Activated naive CD4-positive, alpha-beta T cell treated with anti-CD3 and anti-CD28 coated beads, Interleukin-2, amount 10 ng/mL, durations not matched to agents 5 hours and 36 hours (primary cell): ENCODE data around the gene CELSR2. TPM values are rescaled to one million over a fixed set of nuclear protein-coding genes. Genes with fewer than 3 reads are reported as not detected.

Experiments
- total RNA-seq, 2 experiments: library from RNA; stranded (reverse); gene quantifications; one replicate each; pipeline ENCODE4 v1.2.3, GENCODE V29; 2021

Gene CELSR2
- total RNA-seq, result 1 to 10 TPM; 5.0 to 5.7 TPM

GRCh38 chr1:109248797-109249629 lies at the start of gene CELSR2:
CELSR2 (plus strand) TSS chr1:109249539; CDS start chr1:109250080, 541 bp downstream.

GRCh38 chr1:109213824-109214693 lies 35.3 kb upstream of the CELSR2 start, which contains the start of gene SARS1:
SARS1 (plus strand) TSS chr1:109213918; CDS start chr1:109213993, 75 bp downstream.

GRCh38 chr1:109282952-109283747 lies 33.8 kb downstream of the CELSR2 start, which contains the start of gene PSRC1:
PSRC1 (minus strand) TSS chr1:109283145.

GRCh38 chr1:109306832-109307273 lies 57.5 kb downstream of the CELSR2 start, which contains the start of gene MYBPHL:
MYBPHL (minus strand) TSS chr1:109307011; CDS start chr1:109306991, 20 bp downstream.

Other genes starting within 250 kb of the CELSR2 start
- gene WDR47, start 207.4 kb upstream of the CELSR2 start, total RNA-seq, result 1 to 10 TPM; 9.2 to 9.7 TPM
- gene TAF13, start 173.5 kb upstream of the CELSR2 start, total RNA-seq, result 10 to 100 TPM; 19.4 to 21.4 TPM
- 10 to 100 TPM; 27.2 to 28.4 TPM for gene TMEM167B, start 158.8 kb upstream of the CELSR2 start, total RNA-seq
- gene ELAPOR1, start 135.4 kb upstream of the CELSR2 start, total RNA-seq, result 1 to 10 TPM; 2.3 to 2.4 TPM
- 100 to 1,000 TPM; 148 to 155 TPM for gene SARS1, start 35.6 kb upstream of the CELSR2 start, total RNA-seq
- gene PSRC1, start 33.6 kb downstream of the CELSR2 start, total RNA-seq, result 10 to 100 TPM; 21.9 to 24.7 TPM
- gene MYBPHL, start 57.5 kb downstream of the CELSR2 start, total RNA-seq, result not detected
- 1 to 10 TPM; 3.5 to 3.9 TPM for gene SORT1, start 148.4 kb downstream of the CELSR2 start, total RNA-seq
- 100 to 1,000 TPM; 138 TPM for gene PSMA5, start 176.9 kb downstream of the CELSR2 start, total RNA-seq
- gene SYPL2, start 217.0 kb downstream of the CELSR2 start, total RNA-seq, result not detected
- gene ATXN7L2, start 234.4 kb downstream of the CELSR2 start, total RNA-seq, result 10 to 100 TPM; 10.7 to 12.7 TPM
- 10 to 100 TPM; 23.6 to 28.9 TPM for gene CYB561D1, start 244.6 kb downstream of the CELSR2 start, total RNA-seq